Stimulated activated CD8-positive, alpha-beta memory T cell treated with anti-CD3 and anti-CD28 coated beads, Interleukin-7, amount 100 ng/mL, for 1 hour (primary cell): ENCODE results near the gene SLC22A12.

ENCODE experiments used
- DNase-seq, 2 donors: peaks; one replicate each; pipeline ENCODE4 v3.0.0-alpha.2; 2020; ENCODE audit warnings: low read depth in 2 of 2

Gene SLC22A12

GRCh38 chr11:64647019-64647779 lies 56.2 kb downstream of the SLC22A12 start:
- DNase-seq = no peak

GRCh38 chr11:64648551-64648950 lies 57.5 kb downstream of the SLC22A12 start:
- no peak for DNase-seq

- no peak for DNase-seq
Observed at GRCh38 chr11:64649291-64649697, 58.3 kb downstream of the SLC22A12 start.

GRCh38 chr11:64650923-64651523 lies 60.0 kb downstream of the SLC22A12 start:
- DNase-seq = no peak
